B cell (primary cell): ENCODE results near the gene STK17A.

Experiments
- EZH2 ChIP-seq: IDR thresholded peaks from 2 replicates; pipeline ENCODE4 v1.6.1; 2012; ENCODE audit warnings: borderline replicate concordance, low read depth, mild to moderate bottlenecking, moderate library complexity, low read length; ENCODE audit not compliant: insufficient read depth, poor library complexity, severe bottlenecking
- TF ChIP-seq, protein P1 (sequence below): fragments of 200-600 bp; IDR thresholded peaks from one replicate; pipeline ENCODE4 v1.8.0; 2022; ENCODE audit warnings: antibody characterized with exemption, mild to moderate bottlenecking

DNA sequence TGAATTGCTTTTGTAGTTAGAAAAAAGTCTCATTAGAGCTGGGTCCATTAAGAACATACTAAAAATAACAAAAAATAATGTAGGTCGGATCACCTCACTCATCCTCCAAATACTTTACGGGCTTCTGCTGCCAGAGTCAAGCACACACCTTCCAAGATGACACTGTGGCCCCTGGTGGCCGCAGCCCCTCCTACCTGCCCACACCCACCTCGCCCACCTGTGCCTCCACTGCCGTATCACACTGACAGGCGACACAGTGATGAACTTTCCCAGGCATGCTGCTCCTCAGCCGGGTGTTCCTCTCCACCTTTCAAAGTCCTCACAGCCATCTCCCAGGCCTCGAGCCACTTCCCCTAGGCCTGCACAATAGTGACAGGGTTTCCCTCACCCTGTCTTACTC, 60.9 kb downstream of the STK17A start:
- TF ChIP-seq, protein P1, sequence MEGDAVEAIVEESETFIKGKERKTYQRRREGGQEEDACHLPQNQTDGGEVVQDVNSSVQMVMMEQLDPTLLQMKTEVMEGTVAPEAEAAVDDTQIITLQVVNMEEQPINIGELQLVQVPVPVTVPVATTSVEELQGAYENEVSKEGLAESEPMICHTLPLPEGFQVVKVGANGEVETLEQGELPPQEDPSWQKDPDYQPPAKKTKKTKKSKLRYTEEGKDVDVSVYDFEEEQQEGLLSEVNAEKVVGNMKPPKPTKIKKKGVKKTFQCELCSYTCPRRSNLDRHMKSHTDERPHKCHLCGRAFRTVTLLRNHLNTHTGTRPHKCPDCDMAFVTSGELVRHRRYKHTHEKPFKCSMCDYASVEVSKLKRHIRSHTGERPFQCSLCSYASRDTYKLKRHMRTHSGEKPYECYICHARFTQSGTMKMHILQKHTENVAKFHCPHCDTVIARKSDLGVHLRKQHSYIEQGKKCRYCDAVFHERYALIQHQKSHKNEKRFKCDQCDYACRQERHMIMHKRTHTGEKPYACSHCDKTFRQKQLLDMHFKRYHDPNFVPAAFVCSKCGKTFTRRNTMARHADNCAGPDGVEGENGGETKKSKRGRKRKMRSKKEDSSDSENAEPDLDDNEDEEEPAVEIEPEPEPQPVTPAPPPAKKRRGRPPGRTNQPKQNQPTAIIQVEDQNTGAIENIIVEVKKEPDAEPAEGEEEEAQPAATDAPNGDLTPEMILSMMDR, result no peak
- TF ChIP-seq EZH2, result no peak
